Epithelial cell of esophagus (primary cell): Measurements from ENCODE around the gene CAPZA3.
A peak's percentile ranks its signal among the peaks of the same experiment; 100 is the strongest.

Experiments used
- DNase-seq: peaks from one replicate; pipeline ENCODE4 v3.0.0; 2010; ENCODE audit warnings: low read depth
- H3K4me3 ChIP-seq: 2 replicates; pipeline ENCODE4 v1.5.1; 2011; ENCODE audit warnings: mild to moderate bottlenecking, low read length, control low read depth
- TF ChIP-seq, protein P1 (sequence below): IDR thresholded peaks from 2 replicates; pipeline ENCODE4 v1.5.1; 2011; ENCODE audit warnings: low read depth, mild to moderate bottlenecking, low read length, control low read depth, inconsistent platforms; ENCODE audit not compliant: insufficient read depth; ENCODE audit errors: missing control alignments

Gene CAPZA3

DNA sequence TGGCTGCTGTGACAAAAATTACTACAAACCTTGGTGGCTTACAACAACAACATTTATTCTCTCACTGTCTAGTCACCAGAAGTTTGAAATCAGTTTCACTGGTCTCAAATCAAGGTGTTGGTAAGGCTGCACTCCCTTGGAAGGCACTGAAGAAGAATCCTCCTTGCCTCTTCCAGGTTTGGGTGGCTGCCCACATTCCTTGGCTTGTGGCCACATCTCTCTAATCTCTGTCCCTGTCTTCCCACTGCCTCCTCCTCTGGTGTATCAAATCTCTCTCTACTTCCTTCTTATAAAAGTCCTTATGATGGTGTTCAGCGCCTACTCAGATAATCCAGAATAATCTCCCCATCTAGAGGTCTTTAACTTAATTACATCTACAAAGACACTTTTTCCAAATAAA is 31.1 kb upstream of the CAPZA3 start:
- DNase-seq = no peak
- no peak overlapping the region for H3K4me3 ChIP-seq
- TF ChIP-seq, protein P1, sequence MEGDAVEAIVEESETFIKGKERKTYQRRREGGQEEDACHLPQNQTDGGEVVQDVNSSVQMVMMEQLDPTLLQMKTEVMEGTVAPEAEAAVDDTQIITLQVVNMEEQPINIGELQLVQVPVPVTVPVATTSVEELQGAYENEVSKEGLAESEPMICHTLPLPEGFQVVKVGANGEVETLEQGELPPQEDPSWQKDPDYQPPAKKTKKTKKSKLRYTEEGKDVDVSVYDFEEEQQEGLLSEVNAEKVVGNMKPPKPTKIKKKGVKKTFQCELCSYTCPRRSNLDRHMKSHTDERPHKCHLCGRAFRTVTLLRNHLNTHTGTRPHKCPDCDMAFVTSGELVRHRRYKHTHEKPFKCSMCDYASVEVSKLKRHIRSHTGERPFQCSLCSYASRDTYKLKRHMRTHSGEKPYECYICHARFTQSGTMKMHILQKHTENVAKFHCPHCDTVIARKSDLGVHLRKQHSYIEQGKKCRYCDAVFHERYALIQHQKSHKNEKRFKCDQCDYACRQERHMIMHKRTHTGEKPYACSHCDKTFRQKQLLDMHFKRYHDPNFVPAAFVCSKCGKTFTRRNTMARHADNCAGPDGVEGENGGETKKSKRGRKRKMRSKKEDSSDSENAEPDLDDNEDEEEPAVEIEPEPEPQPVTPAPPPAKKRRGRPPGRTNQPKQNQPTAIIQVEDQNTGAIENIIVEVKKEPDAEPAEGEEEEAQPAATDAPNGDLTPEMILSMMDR = no peak

DNA sequence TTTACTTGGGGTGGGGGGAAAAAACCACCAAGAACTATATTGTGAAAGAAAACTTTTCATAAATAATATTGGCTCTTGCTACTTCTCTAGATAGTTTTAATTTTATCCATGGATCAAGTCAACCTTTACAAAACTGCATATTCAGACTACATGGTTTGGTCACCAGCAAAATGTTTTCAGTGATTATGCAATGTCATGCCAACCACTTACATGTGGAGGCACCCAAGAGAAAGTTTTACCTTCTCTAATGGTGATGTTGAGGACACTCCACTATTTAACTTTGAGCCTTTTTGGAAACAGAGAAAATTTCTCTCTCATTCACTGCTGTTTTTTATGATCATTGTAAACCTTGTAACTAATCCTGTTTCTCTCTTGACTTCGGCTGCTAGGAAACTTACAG is 21.7 kb upstream of the CAPZA3 start:
- H3K4me3 ChIP-seq = no peak overlapping the region
- no peak for DNase-seq
- TF ChIP-seq, protein P1 = no peak

DNA sequence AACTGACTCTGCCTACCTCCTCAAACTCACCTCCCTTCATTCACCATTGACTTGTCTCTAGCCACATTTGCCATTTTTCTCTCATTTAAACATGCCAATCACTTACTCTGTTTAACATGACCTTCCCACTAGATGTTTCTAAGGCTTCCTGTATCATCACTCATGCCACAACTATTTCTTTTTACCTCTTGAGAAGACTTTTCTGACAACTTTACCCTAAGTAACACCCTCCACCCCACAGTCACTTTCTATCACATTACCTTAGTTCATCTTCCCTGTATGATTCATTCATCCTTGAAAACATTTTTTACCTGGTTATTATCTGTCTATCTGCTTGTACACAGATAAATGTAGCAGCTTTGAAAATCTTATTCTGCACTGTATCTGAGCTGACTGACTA is 19.5 kb upstream of the CAPZA3 start:
- peak; percentile 54 for DNase-seq
- no peak overlapping the region for H3K4me3 ChIP-seq
- TF ChIP-seq, protein P1 = no peak

DNA sequence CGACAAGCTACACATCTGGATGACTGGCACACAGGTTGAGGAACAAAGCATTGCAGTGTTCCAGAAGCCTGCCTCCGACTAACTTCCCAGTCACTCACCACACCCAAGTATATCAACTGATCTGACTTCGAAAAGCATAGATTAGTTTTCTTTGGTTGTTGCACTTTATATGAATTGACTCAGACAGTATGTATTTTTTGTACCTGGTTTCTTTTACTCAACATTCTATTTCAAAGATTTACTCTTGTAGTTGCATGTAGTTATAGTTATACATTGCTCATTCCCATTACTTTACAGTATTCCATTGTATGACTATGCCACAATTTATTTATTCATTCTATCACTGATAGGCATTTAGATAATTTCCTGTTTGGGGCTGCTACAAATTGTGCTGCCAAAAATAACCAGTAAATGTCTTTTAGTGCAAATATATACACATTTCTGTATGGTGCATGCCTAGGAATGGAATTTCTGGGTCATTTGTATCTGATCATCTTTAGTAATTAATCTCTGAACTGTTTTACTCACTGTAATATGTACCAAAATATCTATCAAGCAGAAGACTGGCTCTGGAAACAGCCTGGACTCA is 17.9 kb upstream of the CAPZA3 start:
- TF ChIP-seq, protein P1 = no peak
- H3K4me3 ChIP-seq = no peak overlapping the region
- DNase-seq = peak; percentile 55

DNA sequence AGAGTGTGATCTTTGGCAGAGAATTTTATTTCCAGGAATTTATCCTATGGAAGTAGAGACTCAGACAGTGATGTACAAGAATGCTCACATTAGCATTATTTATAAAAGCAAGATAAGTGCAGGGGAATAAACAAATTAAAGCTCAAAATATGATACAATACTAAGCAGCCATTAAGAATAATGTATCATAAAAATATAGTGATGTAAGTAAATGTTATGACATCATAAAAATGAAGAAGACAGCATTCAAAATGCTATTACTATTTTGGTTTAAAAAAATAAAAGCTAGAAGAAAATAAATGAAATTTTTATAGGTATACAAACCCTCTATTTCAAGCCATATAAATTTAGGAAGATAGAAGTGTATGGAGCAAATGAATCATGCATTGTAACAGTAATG is 17.2 kb upstream of the CAPZA3 start:
- no peak overlapping the region for H3K4me3 ChIP-seq
- no peak for DNase-seq
- TF ChIP-seq, protein P1 = no peak

DNA sequence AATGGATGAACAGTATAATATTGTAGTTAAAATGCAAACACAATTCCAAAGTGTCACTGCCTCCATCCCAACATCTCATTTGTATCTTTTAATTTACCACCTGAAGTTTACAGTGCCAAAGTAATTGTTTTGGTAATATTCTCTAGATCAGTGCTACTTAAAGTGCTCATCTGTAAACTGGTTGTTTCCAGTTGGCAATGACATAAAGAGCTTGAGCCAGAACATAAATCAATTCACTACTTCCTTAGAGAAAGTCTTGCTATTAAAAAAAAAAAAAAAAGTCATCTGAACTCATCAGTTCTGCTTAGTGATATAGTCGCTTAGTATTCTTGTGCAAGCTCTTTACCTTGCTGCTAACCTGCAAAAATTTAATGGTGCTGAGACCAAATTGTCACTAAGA is 16.5 kb upstream of the CAPZA3 start:
- no peak overlapping the region for H3K4me3 ChIP-seq
- TF ChIP-seq, protein P1 = no peak
- DNase-seq = no peak

DNA sequence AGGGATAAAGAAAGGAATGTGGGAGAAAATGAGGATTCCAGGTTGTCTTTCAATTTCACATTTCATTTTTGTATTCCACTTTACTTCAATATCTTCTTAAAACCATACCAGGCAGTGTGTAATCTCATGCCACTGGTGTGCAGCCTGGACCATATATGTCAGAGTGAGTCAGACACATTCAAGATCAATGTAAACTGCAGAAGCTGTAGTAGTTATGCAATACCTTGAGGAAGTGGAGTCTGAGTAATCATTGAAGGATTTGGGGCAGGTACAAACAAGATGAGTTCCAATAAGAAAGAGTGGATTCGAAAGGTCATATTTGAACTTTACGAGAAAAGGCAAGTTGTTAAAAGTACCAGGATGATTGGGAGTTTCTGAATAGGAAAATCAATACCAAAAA is 14.2 kb upstream of the CAPZA3 start:
- peak; percentile 97 for DNase-seq
- TF ChIP-seq, protein P1 = no peak

More for the DNA sequence above, 14.2 kb upstream of the CAPZA3 start:
- no peak overlapping the region for H3K4me3 ChIP-seq
